T-helper 2 cell (primary cell): Measurements from ENCODE around the gene CMIP.

Experiments used
- DNase-seq, 5 experiments: peaks; one replicate each; pipeline versions ENCODE4 v3.0.0 to v3.0.0-alpha.2; 2012 to 2022

CMIP gene

GRCh38 chr16:81707411-81708265 is 263.0 kb downstream of the CMIP start:
- no peak for DNase-seq

DNA sequence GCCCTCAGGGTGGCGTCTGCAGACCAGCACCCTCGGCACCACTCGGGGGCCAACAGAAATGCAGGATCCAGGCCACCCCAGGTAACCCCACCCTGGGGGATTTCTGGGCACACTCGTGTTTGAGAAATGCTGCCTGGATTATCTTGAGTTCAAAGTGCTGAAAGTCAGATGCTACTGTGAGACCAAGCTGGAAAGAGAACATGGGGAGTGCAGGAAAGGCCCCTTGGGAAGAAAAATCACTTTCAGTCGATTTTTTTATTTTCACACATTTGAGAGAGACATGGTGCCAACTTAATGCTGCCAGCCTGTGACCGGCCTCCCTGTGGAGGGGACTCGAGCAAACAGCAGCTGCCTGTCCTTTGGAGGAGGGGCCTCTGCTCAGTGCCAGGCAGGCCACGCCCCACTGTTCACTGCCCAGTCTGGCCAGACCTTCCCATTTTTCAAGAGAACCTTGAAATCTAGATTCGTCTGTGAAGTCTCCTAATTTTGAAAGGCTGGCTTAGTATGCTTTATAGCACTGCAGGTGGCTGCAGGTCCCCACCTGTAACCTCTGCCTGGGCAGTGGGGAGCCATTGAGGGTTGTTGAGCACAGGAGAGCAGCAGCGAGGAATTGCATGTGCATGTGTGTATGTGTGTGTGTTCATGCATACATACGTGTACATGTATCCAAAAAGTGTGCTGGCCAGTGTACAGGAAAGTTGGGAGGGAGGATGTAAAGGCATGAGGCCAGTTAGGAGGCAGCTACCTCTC is 263.8 kb downstream of the CMIP start:
- no peak for DNase-seq

DNA sequence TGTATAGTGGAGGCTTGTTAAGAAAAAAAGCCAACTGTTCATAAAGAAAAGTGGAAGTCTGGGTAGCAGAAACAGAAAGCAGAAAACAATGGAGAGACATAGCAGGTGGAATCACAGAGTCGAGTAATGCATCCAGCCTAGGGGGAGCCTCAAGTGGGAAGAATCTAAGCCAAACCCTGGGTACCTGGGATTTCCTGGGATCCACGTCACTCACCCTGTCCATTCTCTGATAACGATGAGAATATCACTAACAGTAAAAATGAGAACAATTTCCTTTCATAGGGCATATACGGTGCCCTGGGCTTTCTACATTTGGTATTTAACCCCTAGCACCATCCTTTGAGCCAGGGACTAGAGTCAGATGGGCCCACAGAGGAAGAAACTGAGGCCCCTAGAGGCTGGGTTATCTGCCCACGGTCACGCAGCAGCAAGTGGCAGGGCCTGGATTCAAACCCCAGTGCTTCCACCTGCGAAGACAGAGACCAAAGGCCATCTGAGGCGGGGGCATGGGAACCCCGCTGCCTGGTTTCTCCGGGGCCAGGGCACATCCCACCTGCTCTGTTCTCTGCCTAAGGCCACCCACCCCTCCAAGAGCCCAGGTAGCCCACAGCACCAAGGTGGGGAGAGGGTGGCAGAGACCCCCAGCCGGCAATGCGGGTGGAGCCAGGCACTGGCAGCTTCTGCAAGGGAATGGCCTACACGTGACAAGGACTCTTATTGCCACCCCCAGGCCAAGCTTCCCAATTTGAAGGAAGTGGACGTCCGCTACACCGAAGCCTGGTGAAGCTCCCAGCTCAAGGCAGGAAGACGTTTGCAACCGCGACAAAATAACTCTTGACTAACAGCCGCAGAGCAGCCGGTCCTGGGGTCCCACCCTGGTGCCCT is 264.6 kb downstream of the CMIP start:
- DNase-seq, result no peak

GRCh38 chr16:81710044-81710443 is 265.4 kb downstream of the CMIP start:
- no peak for DNase-seq

DNA sequence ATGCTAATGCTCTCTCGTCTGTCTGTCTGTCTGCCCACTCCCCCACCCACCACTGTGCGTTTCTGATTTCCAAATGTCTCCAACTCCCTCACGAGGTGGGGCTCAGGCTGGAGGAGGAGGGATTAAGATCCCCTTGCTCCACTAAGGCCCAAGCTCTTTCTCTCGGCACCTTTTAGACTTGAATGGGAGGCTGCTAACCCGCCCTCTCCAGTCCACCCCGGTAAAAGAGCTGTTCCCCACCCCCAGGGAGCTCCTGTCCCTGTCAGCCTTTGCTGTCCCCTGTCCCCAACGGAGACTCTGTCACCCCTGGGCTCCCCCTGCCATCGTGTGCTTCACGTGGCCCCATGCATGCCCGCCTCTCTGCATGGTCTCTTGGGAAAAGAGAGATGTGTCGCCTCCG is 266.0 kb downstream of the CMIP start:
- no peak for DNase-seq

GRCh38 chr16:81711657-81712319 is 267.2 kb downstream of the CMIP start:
- DNase-seq, result no peak

GRCh38 chr16:81712681-81713080 is 268.1 kb downstream of the CMIP start:
- no peak for DNase-seq

DNA sequence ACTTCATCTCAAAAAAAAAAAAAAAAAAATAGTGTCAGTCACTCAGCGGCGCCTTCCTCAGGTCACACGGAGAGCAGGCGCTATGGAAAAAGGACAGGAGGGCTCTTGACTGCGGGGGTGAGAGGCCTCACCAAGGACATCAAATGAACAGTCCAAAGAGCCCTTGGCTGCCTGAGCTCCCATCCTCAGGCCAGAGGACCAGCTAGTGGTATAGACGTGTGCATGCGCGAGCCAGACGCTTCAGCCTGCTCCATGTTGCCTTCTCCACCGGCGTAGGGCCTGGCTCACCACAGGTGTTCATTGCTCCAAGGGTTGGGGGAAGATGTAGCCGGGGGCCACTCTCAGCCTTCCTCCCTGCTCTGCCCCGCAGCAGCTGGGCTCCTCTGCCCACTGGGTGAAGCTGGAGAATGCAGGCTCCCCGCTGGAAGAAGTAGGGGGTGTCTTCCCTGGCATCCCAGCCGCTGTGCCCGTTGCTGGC is 268.7 kb downstream of the CMIP start:
- no peak for DNase-seq

GRCh38 chr16:81713796-81714195 is 269.2 kb downstream of the CMIP start:
- no peak for DNase-seq

- DNase-seq, result no peak
Observed at GRCh38 chr16:81714583-81714982, 270.0 kb downstream of the CMIP start.

GRCh38 chr16:81715358-81716196 is 271.0 kb downstream of the CMIP start:
- DNase-seq, result peak in 2 of 5 experiments; percentile 64 to 83

- peak in 1 of 5 experiments; percentile 87 for DNase-seq
Observed at GRCh38 chr16:81716478-81717225, 272.0 kb downstream of the CMIP start.

DNA sequence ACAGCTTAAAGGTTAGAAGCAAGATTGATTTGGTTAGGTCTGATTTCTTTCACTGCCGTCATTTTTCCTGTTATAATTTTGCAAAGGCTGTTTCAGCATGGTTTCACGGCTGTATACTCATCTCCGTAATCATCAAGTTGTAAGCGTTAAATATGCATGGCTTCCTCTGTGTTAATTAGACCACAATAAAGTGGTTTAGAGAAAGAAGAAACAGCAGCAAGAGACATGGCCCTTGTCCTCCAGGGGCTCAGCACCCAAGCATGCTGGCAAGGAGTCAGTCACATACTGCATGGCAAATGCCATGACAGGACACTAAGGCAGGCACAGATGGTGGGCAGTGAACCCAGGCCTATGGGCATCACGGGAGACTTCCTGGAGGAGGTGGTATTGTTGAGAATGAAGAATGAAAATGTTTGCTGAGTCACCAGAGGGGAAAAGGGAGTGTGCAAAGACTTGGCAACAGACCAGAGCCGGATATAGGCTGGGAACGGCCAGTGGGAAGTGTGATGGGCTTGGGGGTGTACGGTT is 273.1 kb downstream of the CMIP start:
- DNase-seq, result peak in 2 of 5 experiments; percentile 15 to 74

GRCh38 chr16:81718637-81719036 is 274.0 kb downstream of the CMIP start:
- peak in 1 of 5 experiments; percentile 58 for DNase-seq

DNA sequence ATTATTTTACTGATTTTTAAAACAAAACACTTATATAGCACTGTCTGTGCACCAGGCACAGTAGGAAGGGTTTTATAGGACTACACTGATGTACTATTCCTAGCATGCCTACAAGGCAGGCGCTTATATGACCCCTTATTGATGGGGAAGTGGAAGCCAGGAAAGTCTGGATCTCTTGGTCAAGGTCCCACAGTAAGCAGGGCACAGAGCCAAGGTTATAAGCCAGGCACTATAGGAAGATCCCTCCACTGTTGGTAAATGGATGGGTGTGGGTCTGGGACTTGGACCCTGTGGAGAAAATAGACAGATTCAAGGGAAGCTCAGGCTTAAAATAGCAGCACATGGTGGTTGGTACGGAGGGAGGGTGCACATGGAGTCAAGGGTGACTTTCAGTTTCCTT is 275.4 kb downstream of the CMIP start:
- no peak for DNase-seq

DNA sequence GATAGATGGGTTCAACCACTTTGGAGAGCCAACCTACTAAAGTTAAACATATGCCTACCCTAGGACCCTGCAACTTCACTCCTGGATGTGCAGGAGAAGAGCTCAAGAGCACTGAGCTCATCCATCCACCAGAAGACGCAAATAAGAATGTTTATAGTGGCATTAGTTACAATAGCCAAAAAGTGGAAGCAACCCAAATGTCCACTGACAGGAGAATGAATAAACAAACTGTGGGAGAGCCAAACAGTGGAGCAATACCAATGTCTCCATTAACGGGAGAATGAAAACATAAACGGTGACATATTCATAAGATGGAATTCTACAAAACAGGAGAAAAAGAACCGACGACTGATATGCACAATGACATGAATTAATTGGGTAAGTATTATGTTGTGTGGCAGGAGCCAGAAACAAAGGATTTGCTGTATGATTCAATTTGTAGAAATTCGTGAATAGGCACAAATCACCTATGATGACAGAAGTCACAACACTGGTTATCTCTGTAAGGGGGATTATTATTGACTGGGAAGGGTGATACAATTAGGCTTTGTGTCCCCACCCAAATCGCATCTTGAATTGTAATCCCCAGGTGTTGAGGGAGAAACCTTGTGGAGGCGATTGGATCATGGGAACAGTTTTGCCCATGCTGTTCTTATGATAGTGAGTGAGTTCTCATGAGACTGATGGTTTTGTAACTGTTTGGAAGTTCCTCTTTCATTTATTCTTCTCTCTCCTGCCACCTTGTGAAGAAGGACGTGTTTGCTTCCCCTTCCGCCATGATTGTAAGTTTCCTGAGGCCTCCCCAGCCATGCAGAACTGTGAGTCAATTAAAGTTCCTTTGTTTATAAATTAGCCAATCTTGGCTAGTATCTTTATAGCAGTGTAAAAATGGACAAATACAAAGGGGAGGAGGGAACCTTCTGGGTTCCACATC is 276.6 kb downstream of the CMIP start:
- DNase-seq, result no peak

GRCh38 chr16:81723098-81723723 is 278.6 kb downstream of the CMIP start:
- DNase-seq, result peak in 2 of 5 experiments; percentile 53 to 80

GRCh38 chr16:81728435-81728834 is 283.8 kb downstream of the CMIP start:
- DNase-seq, result no peak

GRCh38 chr16:81729451-81729850 is 284.8 kb downstream of the CMIP start:
- DNase-seq, result no peak
